H9 (cell line): ENCODE results near the gene SHOC1. TPM values are rescaled to one million over a fixed set of nuclear protein-coding genes. Genes with fewer than 3 reads are reported as not detected.

ENCODE experiments used
- DNase-seq: peaks from one replicate; pipeline ENCODE4 v3.0.0-alpha.2; 2017
- H2AFZ ChIP-seq: one replicate; pipeline ENCODE4 v1.6.1; 2013; ENCODE audit warnings: mild to moderate bottlenecking, low read length, control low read depth, moderate library complexity
- H2AK5ac ChIP-seq: 2 replicates; pipeline ENCODE4 v1.6.1; 2013; ENCODE audit warnings: low read length, control low read depth, mixed read lengths; ENCODE audit not compliant: insufficient read length
- H2BK120ac ChIP-seq: one replicate; pipeline ENCODE4 v1.6.1; 2013; ENCODE audit warnings: low read depth, mild to moderate bottlenecking, low read length, control low read depth, inconsistent platforms; ENCODE audit not compliant: poor library complexity, severe bottlenecking
- H2BK12ac ChIP-seq: 2 replicates; pipeline ENCODE4 v1.6.1; 2013; ENCODE audit warnings: low read length, control low read depth, mixed read lengths, low read depth; ENCODE audit not compliant: insufficient read length
- H2BK15ac ChIP-seq: 2 replicates; pipeline ENCODE4 v1.6.1; 2013; ENCODE audit warnings: low read depth, low read length, control low read depth
- H2BK20ac ChIP-seq: one replicate; pipeline ENCODE4 v1.6.1; 2013; ENCODE audit warnings: low read depth, mild to moderate bottlenecking, low read length, control low read depth, inconsistent platforms; ENCODE audit not compliant: poor library complexity, severe bottlenecking
- H2BK5ac ChIP-seq: 2 replicates; pipeline ENCODE4 v1.6.1; 2013; ENCODE audit warnings: low read length, control low read depth, mixed read lengths; ENCODE audit not compliant: insufficient read length
- H3K14ac ChIP-seq: 2 replicates; pipeline ENCODE4 v1.6.1; 2013; ENCODE audit warnings: low read length, control low read depth; ENCODE audit not compliant: insufficient read depth
- H3K18ac ChIP-seq: 2 replicates; pipeline ENCODE4 v1.6.1; 2013; ENCODE audit warnings: low read depth, mild to moderate bottlenecking, mixed read lengths, low read length, control low read depth; ENCODE audit not compliant: insufficient read length
- H3K23ac ChIP-seq: 2 replicates; pipeline ENCODE4 v1.6.1; 2013; ENCODE audit warnings: low read length, control low read depth, mixed read lengths, low read depth; ENCODE audit not compliant: insufficient read length
- H3K23me2 ChIP-seq: 2 replicates; pipeline ENCODE4 v1.6.1; 2013; ENCODE audit warnings: low read depth, mild to moderate bottlenecking, mixed read lengths, low read length, control low read depth; ENCODE audit not compliant: insufficient read length, poor library complexity, severe bottlenecking
- H3K27ac ChIP-seq: 2 replicates; pipeline ENCODE4 v1.5.1; 2013; ENCODE audit warnings: low read length, control low read depth, mixed read lengths, low read depth; ENCODE audit not compliant: insufficient read length
- H3K27me3 ChIP-seq: 2 replicates; pipeline ENCODE4 v1.6.1; 2013; ENCODE audit warnings: low read length, control low read depth, inconsistent platforms; ENCODE audit not compliant: insufficient read depth
- H3K4ac ChIP-seq: 2 replicates; pipeline ENCODE4 v1.6.1; 2013; ENCODE audit warnings: low read depth, mild to moderate bottlenecking, control low read depth, inconsistent platforms, low read length, moderate library complexity
- H3K4me1 ChIP-seq: 2 replicates; pipeline ENCODE4 v1.6.1; 2013; ENCODE audit warnings: low read length, control low read depth, inconsistent platforms; ENCODE audit not compliant: insufficient read depth
- H3K4me2 ChIP-seq: 2 replicates; pipeline ENCODE4 v1.6.1; 2013; ENCODE audit warnings: low read length, control low read depth, mixed read lengths; ENCODE audit not compliant: insufficient read length, insufficient read depth
- H3K56ac ChIP-seq: 2 replicates; pipeline ENCODE4 v1.6.1; 2013; ENCODE audit warnings: low read depth, mild to moderate bottlenecking, mixed read lengths, low read length, control low read depth; ENCODE audit not compliant: insufficient read length
- H3K79me1 ChIP-seq: 2 replicates; pipeline ENCODE4 v1.6.1; 2013; ENCODE audit warnings: low read depth, mild to moderate bottlenecking, moderate library complexity, low read length, control low read depth, inconsistent platforms; ENCODE audit not compliant: insufficient read depth, poor library complexity, severe bottlenecking
- H3K79me2 ChIP-seq: 2 replicates; pipeline ENCODE4 v1.6.1; 2013; ENCODE audit warnings: low read length, control low read depth, inconsistent platforms; ENCODE audit not compliant: insufficient read depth
- H3K9ac ChIP-seq: 2 replicates; pipeline ENCODE4 v1.6.1; 2013; ENCODE audit warnings: low read length, control low read depth, mixed read lengths; ENCODE audit not compliant: insufficient read length; ENCODE audit errors: extremely low read depth
- H3K9me3 ChIP-seq: one replicate; pipeline ENCODE4 v1.6.1; 2013; ENCODE audit warnings: low read depth, low read length, inconsistent platforms; ENCODE audit not compliant: control insufficient read depth
- H3T11ph ChIP-seq: one replicate; pipeline ENCODE4 v1.6.1; 2013; ENCODE audit warnings: mild to moderate bottlenecking, low read length, control low read depth, inconsistent platforms
- H4K20me1 ChIP-seq: one replicate; pipeline ENCODE4 v1.6.1; 2013; ENCODE audit not compliant: control insufficient read depth, insufficient read length, insufficient read depth
- H4K5ac ChIP-seq: 2 replicates; pipeline ENCODE4 v1.6.1; 2013; ENCODE audit warnings: low read depth, mild to moderate bottlenecking, mixed read lengths, low read length, control low read depth; ENCODE audit not compliant: insufficient read length
- H4K8ac ChIP-seq: replicated peaks from 2 replicates; pipeline ENCODE4 v1.6.1; 2013; ENCODE audit warnings: low read length, control low read depth, mixed read lengths, low read depth; ENCODE audit not compliant: insufficient read length
- H4K91ac ChIP-seq: 2 replicates; pipeline ENCODE4 v1.6.1; 2013; ENCODE audit warnings: low read depth, mild to moderate bottlenecking, moderate library complexity, mixed read lengths, low read length, control low read depth; ENCODE audit not compliant: insufficient read length
- H3K27ac Mint-ChIP-seq, 3 experiments: 2 replicates in 2 of 3; 3 replicates in 1 of 3; pipeline ENCODE4 v1.8.0; 2020 to 2021; ENCODE audit warnings: mixed read lengths in 3 of 3, mild to moderate bottlenecking in 1 of 3, moderate library complexity in 1 of 3
- H3K27me3 Mint-ChIP-seq: 2 replicates; pipeline ENCODE4 v1.8.0; 2021; ENCODE audit warnings: low read depth, mild to moderate bottlenecking, moderate library complexity, mixed read lengths
- H3K36me3 Mint-ChIP-seq, 3 experiments: 2 replicates in 2 of 3; 3 replicates in 1 of 3; pipeline ENCODE4 v1.8.0; 2020 to 2021; ENCODE audit warnings: low read depth in 3 of 3, mixed read lengths in 3 of 3; ENCODE audit not compliant: insufficient read depth in 1 of 3
- H3K4me1 Mint-ChIP-seq, 2 experiments: 2 replicates each; pipeline ENCODE4 v1.8.0; 2020; ENCODE audit warnings: mixed read lengths in 2 of 2
- H3K4me3 Mint-ChIP-seq, 2 experiments: 2 replicates in 1 of 2; 3 replicates in 1 of 2; pipeline ENCODE4 v1.8.0; 2020 to 2021; ENCODE audit warnings: mild to moderate bottlenecking in 2 of 2, mixed read lengths in 2 of 2, moderate library complexity in 1 of 2
- H3K9me3 Mint-ChIP-seq, 2 experiments: 2 replicates in 1 of 2; 3 replicates in 1 of 2; pipeline ENCODE4 v1.8.0; 2020; ENCODE audit warnings: mild to moderate bottlenecking in 2 of 2, mixed read lengths in 2 of 2, moderate library complexity in 1 of 2
- CTCF ChIP-seq: fragments of 200-600 bp; sonication (generic); conservative IDR thresholded peaks from 3 replicates; pipeline ENCODE4 v1.8.0; 2021; ENCODE audit warnings: antibody characterized with exemption, mild to moderate bottlenecking
- WGBS: extraction: QIAGEN DNeasy Blood & Tissue Kit; methylation state at CpG from one replicate; pipeline ENCODE4 v1.1.7; 2013; ENCODE audit warnings: missing lambda C conversion rate, low lambda C conversion rate, mixed read lengths; ENCODE audit not compliant: insufficient read length; ENCODE audit errors: extremely low coverage; 5-methylcytosine and 5-hydroxymethylcytosine counted together
- total RNA-seq: library from RNA; stranded (reverse); gene quantifications from 2 replicates; pipeline ENCODE4 v1.2.1, GENCODE V29; 2021

SHOC1 gene
- total RNA-seq, 1 experiment from 2014 or later: not detected

GRCh38 chr9:111783857-111784256 is 10.9 kb downstream of the SHOC1 start:
- peaks cover 0 to 11% (median 0%) of the 10 kb centered on the region in 3 experiments; a peak in 2 of 7 replicates for H3K36me3 Mint-ChIP-seq
- no peaks in the 10 kb centered on the region for H3K4me1 Mint-ChIP-seq
- Histone ChIP-seq H3K14ac (no peak overlapping the region), H3K27ac (no peak overlapping the region), H2BK15ac (no peak overlapping the region), H3K79me1 (no peaks in the 10 kb centered on the region), H2BK5ac (no peak overlapping the region), H4K91ac (no peak overlapping the region), H4K5ac (no peak overlapping the region), H2BK120ac (no peak overlapping the region), H3K23me2 (no peaks in the 10 kb centered on the region), H3K4ac (no peak overlapping the region), H2BK12ac (no peak overlapping the region), H3K9ac (no peak overlapping the region), H2AK5ac (no peak overlapping the region), H3K4me1 (no peaks in the 10 kb centered on the region), H2BK20ac (no peak overlapping the region), H2AFZ (no peak overlapping the region), H4K20me1 (no peaks in the 10 kb centered on the region), H3K56ac (no peak overlapping the region), H3K23ac (no peak overlapping the region), H3K4me2 (no peak overlapping the region), H3K27me3 (no peaks in the 10 kb centered on the region), H3K79me2 (no peaks in the 10 kb centered on the region), H3K9me3 (no peaks in the 10 kb centered on the region), H4K8ac (no peak overlapping the region), H3K18ac (no peak overlapping the region), H3T11ph (no peak overlapping the region)
- no peak for TF ChIP-seq CTCF
- no peak overlapping the region for H3K27ac Mint-ChIP-seq
- no CpG with 5 or more reads among the region's 2 CpGs for WGBS
- H3K9me3 Mint-ChIP-seq: peaks cover 2 to 3% of the 10 kb centered on the region in 2 experiments; a peak in 1 of 5 replicates
- H3K27me3 Mint-ChIP-seq: no peaks in the 10 kb centered on the region
- H3K4me3 Mint-ChIP-seq: no peak overlapping the region
- DNase-seq: no peak
